Neural progenitor cell (in vitro differentiated cells): ENCODE results near the gene STAG3. TPM values are rescaled to one million over a fixed set of nuclear protein-coding genes. Genes with fewer than 3 reads are reported as not detected.
A peak's percentile ranks its signal among the peaks of the same experiment; 100 is the strongest.

Source experiments
- DNase-seq: peaks from one replicate; pipeline ENCODE4 v3.0.0-alpha.2; 2016; ENCODE audit warnings: low spot score
- H2AFZ ChIP-seq: fragments of 200-600 bp; sonication (generic); replicated peaks from 2 replicates; pipeline ENCODE4 v1.6.1; 2016; ENCODE audit warnings: antibody characterized with exemption
- H3F3A ChIP-seq: fragments of 200-600 bp; sonication (generic); 2 replicates; pipeline ENCODE4 v1.6.1; 2016; ENCODE audit warnings: antibody characterized with exemption, low read depth
- H3K27ac ChIP-seq: fragments of 200-600 bp; sonication (generic); 2 replicates; pipeline ENCODE4 v1.5.1; 2016; ENCODE audit warnings: mild to moderate bottlenecking
- H3K27me3 ChIP-seq: fragments of 200-600 bp; sonication (generic); 2 replicates; pipeline ENCODE4 v1.6.1; 2016; ENCODE audit warnings: mild to moderate bottlenecking, moderate library complexity
- H3K36me3 ChIP-seq: fragments of 200-600 bp; sonication (generic); 2 replicates; pipeline ENCODE4 v1.5.1; 2016
- H3K4me1 ChIP-seq: fragments of 200-600 bp; sonication (generic); 2 replicates; pipeline ENCODE4 v1.6.1; 2016; ENCODE audit warnings: mixed run types
- H3K4me2 ChIP-seq: fragments of 200-600 bp; sonication (generic); 2 replicates; pipeline ENCODE4 v1.6.1; 2016
- H3K4me3 ChIP-seq: fragments of 200-600 bp; sonication (generic); 2 replicates; pipeline ENCODE4 v1.5.1; 2016
- H3K79me2 ChIP-seq: fragments of 200-600 bp; sonication (generic); 2 replicates; pipeline ENCODE4 v1.6.1; 2016; ENCODE audit warnings: low read depth
- H3K9ac ChIP-seq: fragments of 200-600 bp; sonication (generic); 2 replicates; pipeline ENCODE4 v1.6.1; 2016
- H3K9me3 ChIP-seq: fragments of 200-600 bp; sonication (generic); 2 replicates; pipeline ENCODE4 v1.5.1; 2016; ENCODE audit warnings: low read depth
- H4K20me1 ChIP-seq: fragments of 200-600 bp; sonication (generic); 2 replicates; pipeline ENCODE4 v1.6.1; 2016; ENCODE audit warnings: low read depth
- H3K27ac Mint-ChIP-seq: 3 replicates; pipeline ENCODE4 v1.8.0; 2021; ENCODE audit warnings: mixed read lengths
- H3K27me3 Mint-ChIP-seq: 2 replicates; pipeline ENCODE4 v1.8.0; 2022; ENCODE audit warnings: low read depth, mild to moderate bottlenecking, inconsistent platforms, moderate library complexity, mixed read lengths; ENCODE audit not compliant: insufficient read depth
- H3K36me3 Mint-ChIP-seq: 3 replicates; pipeline ENCODE4 v1.8.0; 2021; ENCODE audit warnings: mixed read lengths
- H3K4me1 Mint-ChIP-seq: 3 replicates; pipeline ENCODE4 v1.8.0; 2021; ENCODE audit warnings: mixed read lengths
- H3K4me3 Mint-ChIP-seq: 3 replicates; pipeline ENCODE4 v1.8.0; 2021; ENCODE audit warnings: mild to moderate bottlenecking, moderate library complexity, mixed read lengths
- H3K9me3 Mint-ChIP-seq: 3 replicates; pipeline ENCODE4 v1.8.0; 2020; ENCODE audit warnings: mixed read lengths
- EZH2 ChIP-seq: fragments of 200-600 bp; sonication (generic); IDR thresholded peaks from 2 replicates; pipeline ENCODE4 v1.6.1; 2017; ENCODE audit warnings: antibody characterized with exemption, mild to moderate bottlenecking, moderate library complexity
- EZH2phosphoT487 ChIP-seq: fragments of 200-600 bp; sonication (generic); IDR thresholded peaks from 2 replicates; pipeline ENCODE4 v1.6.1; 2017; ENCODE audit warnings: antibody characterized with exemption
- total RNA-seq: library from RNA; depleted of rRNA; stranded (reverse); fragments of >200 nt; gene quantifications from 2 replicates; pipeline ENCODE4 v1.2.3, GENCODE V29; 2015; ENCODE audit warnings: low replicate concordance
- TF ChIP-seq, protein P1 (sequence below): fragments of 200-600 bp; sonication (generic); IDR thresholded peaks from 2 replicates; pipeline ENCODE4 v1.5.1; 2017; ENCODE audit warnings: antibody characterized with exemption, mild to moderate bottlenecking

Gene STAG3
- total RNA-seq, 1 donor from 2014 or later, result 0.58 TPM

DNA sequence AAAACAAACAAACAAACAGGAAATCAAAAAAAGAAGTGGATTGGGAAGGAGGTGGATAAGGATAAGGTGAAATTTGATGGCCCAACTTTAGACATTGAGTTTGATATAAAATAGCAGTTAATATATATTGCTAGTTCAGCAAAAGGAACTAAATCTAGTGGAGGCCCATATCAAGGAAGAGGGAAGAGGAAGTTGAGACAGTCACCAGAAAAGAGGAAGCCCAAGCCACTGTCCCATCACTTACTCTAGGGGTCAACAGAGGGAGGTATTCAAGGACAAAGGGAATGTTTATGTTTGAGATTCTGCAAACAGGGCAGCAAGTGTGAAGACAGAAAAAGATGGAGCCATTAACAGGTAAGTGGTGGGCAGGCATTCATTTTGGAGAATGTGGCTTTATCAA, 25.3 kb upstream of the STAG3 start:
- Histone ChIP-seq H3K4me1 (peaks cover 3% of the 10 kb centered on the region), H2AFZ (no peak overlapping the region), H3K79me2 (peaks cover 34% of the 10 kb centered on the region), H3K27me3 (no peaks in the 10 kb centered on the region), H4K20me1 (peaks cover 25% of the 10 kb centered on the region), H3K4me3 (no peak overlapping the region), H3K27ac (no peak overlapping the region), H3F3A (peaks cover 29% of the 10 kb centered on the region), H3K4me2 (no peak overlapping the region), H3K36me3 (no peaks in the 10 kb centered on the region), H3K9ac (no peak overlapping the region), H3K9me3 (no peaks in the 10 kb centered on the region)
- Mint-ChIP-seq H3K36me3 (peaks cover 11% of the 10 kb centered on the region), H3K4me3 (no peak overlapping the region), H3K27me3 (peaks cover 4% of the 10 kb centered on the region), H3K4me1 (peaks cover 21% of the 10 kb centered on the region), H3K27ac (no peak overlapping the region), H3K9me3 (no peaks in the 10 kb centered on the region)
- TF ChIP-seq EZH2phosphoT487 (no peak), EZH2 (no peak)
- TF ChIP-seq, protein P1, sequence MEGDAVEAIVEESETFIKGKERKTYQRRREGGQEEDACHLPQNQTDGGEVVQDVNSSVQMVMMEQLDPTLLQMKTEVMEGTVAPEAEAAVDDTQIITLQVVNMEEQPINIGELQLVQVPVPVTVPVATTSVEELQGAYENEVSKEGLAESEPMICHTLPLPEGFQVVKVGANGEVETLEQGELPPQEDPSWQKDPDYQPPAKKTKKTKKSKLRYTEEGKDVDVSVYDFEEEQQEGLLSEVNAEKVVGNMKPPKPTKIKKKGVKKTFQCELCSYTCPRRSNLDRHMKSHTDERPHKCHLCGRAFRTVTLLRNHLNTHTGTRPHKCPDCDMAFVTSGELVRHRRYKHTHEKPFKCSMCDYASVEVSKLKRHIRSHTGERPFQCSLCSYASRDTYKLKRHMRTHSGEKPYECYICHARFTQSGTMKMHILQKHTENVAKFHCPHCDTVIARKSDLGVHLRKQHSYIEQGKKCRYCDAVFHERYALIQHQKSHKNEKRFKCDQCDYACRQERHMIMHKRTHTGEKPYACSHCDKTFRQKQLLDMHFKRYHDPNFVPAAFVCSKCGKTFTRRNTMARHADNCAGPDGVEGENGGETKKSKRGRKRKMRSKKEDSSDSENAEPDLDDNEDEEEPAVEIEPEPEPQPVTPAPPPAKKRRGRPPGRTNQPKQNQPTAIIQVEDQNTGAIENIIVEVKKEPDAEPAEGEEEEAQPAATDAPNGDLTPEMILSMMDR, result no peak
- no peak for DNase-seq

DNA sequence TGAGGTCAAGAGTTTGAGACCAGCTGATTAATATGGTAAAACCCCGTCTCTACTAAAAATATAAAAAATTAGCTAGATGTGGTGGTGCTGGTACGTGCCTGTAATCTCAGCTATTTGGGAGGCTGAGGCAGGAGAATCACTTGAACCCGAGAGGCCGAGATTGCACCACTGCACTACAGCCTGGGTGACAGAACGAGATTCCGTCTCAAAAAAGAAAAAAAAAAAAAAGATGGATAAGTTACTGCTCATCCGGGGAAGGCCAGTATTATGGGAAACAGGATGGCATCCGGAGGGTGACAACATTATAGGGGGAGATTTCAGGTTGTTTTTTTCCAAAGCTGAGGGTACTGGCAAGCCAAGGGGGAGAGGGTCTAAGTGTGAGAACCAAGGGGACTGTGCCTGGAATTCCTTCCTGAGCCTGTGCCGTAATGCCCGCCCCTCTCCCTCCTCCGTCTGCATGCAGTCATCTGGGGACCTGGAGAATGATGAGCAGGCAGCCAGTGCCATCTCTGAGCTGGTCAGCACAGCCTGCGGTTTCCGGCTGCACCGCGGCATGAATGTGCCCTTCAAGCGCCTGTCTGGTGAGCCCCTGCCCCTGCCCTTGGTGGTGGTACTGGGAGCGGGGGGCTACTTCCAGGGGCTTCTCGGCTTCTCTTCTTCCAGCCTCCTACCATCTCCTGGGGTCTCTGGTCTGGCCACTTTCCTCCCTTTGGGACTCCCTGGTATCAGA, 24.6 kb upstream of the STAG3 start:
- peaks cover 34% of the 10 kb centered on the region for H3K79me2 ChIP-seq
- no peak overlapping the region for H3K4me2 ChIP-seq
- no peaks in the 10 kb centered on the region for H3K36me3 ChIP-seq
- Mint-ChIP-seq H3K27me3 (peaks cover 4% of the 10 kb centered on the region), H3K36me3 (peaks cover 11% of the 10 kb centered on the region), H3K27ac (no peak overlapping the region), H3K4me1 (peaks cover 24% of the 10 kb centered on the region), H3K4me3 (peak overlapping the region; percentile 41), H3K9me3 (no peaks in the 10 kb centered on the region)
- TF ChIP-seq, protein P1, result no peak
- TF ChIP-seq EZH2phosphoT487 (no peak), EZH2 (no peak)
- H3K27ac ChIP-seq, result no peak overlapping the region
- no peak overlapping the region for H3K4me3 ChIP-seq
- H3K27me3 ChIP-seq, result no peaks in the 10 kb centered on the region
- no peak overlapping the region for H2AFZ ChIP-seq
- H3F3A ChIP-seq, result peaks cover 30% of the 10 kb centered on the region
- H4K20me1 ChIP-seq, result peaks cover 32% of the 10 kb centered on the region
- peaks cover 3% of the 10 kb centered on the region for H3K4me1 ChIP-seq
- no peaks in the 10 kb centered on the region for H3K9me3 ChIP-seq
- no peak for DNase-seq
- H3K9ac ChIP-seq, result no peak overlapping the region

DNA sequence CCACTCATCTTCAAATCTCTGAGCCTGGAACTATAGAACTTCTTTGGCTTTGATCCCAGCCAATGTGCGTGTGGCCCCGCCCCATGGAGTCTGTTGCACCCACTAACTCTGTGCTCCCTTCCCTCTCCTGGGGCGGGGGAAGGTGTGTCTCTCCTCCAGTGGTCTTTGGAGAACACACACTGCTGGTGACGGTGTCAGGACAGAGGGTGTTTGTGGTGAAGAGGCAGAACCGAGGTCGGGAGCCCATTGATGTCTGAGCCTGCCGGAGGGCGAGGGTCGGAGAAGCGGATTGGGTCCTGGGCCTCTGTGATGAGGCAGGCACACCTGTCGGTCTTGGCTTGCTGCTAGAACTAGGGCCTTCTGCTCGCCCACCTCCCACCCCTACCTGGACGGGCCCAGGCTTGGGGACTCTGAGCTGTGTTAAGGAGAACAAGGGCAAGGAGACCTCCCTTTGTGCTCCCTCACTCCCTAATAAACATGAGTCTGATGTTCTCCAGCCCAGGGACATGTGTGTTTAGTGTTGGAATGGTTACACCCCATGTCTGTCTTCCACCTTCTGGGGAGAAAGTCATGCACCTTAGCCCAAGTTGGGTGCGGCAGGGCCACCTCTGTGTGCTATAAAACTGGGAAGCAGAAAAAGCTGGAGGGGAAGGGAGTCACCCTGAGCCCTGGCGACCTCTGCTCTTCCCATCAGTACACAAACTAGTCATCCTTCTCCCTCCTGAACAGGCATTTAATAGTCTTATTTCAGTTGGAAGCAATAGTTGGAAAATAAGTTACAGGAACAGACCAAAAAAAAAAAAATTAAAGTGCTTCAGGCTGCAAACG, 23.8 kb upstream of the STAG3 start:
- DNase-seq, result no peak
- Mint-ChIP-seq H3K36me3 (peaks cover 11% of the 10 kb centered on the region), H3K4me1 (peaks cover 18% of the 10 kb centered on the region), H3K4me3 (peak overlapping the region; percentile 57), H3K27me3 (peaks cover 4% of the 10 kb centered on the region), H3K9me3 (no peaks in the 10 kb centered on the region), H3K27ac (no peak overlapping the region)
- H2AFZ ChIP-seq, result no peak overlapping the region
- peaks cover 33% of the 10 kb centered on the region for H3K79me2 ChIP-seq
- no peak overlapping the region for H3K4me2 ChIP-seq
- H3F3A ChIP-seq, result peaks cover 32% of the 10 kb centered on the region
- peaks cover 3% of the 10 kb centered on the region for H3K4me1 ChIP-seq
- no peak overlapping the region for H3K4me3 ChIP-seq
- H4K20me1 ChIP-seq, result peaks cover 32% of the 10 kb centered on the region
- H3K9ac ChIP-seq, result no peak overlapping the region
- H3K9me3 ChIP-seq, result no peaks in the 10 kb centered on the region
- H3K27ac ChIP-seq, result no peak overlapping the region
- TF ChIP-seq EZH2 (no peak), EZH2phosphoT487 (no peak)
- TF ChIP-seq, protein P1, result no peak
- H3K27me3 ChIP-seq, result no peaks in the 10 kb centered on the region
- H3K36me3 ChIP-seq, result no peaks in the 10 kb centered on the region
